Adrenal gland (tissue), 12 donors: ENCODE measurements around the gene KRT6C. TPM values are rescaled to one million over a fixed set of nuclear protein-coding genes. Genes with fewer than 3 reads are reported as not detected.
A peak's percentile ranks its signal among the peaks of the same experiment; 100 is the strongest.

ENCODE experiments used
- DNase-seq, 7 donors: peaks; one replicate each; pipeline ENCODE4 v3.0.0-alpha.2; 2019 to 2020
- H3K27ac ChIP-seq, 5 donors: fragments of 200-600 bp; sonication (generic) in 4 of 5; 1 replicate in 3 of 5; 2 replicates in 2 of 5; pipeline versions ENCODE4 v1.5.1 to v1.8.0; 2016 to 2020; ENCODE audit warnings: mild to moderate bottlenecking in 1 of 5
- H3K27me3 ChIP-seq: fragments of 200-600 bp; 2 replicates; pipeline ENCODE4 v1.8.0; 2021
- H3K36me3 ChIP-seq, 2 donors: fragments of 200-600 bp; replicated peaks in 1 of 2; 1 replicate in 1 of 2; 2 replicates in 1 of 2; pipeline versions ENCODE4 v1.5.1 to v1.8.0; 2018 to 2022
- H3K4me1 ChIP-seq, 2 donors: fragments of 200-600 bp; replicated peaks in 1 of 2; 1 replicate in 1 of 2; 2 replicates in 1 of 2; pipeline versions ENCODE4 v1.5.1 to v1.8.0; 2018 to 2021
- H3K4me3 ChIP-seq, 4 donors: fragments of 200-600 bp; sonication (generic) in 3 of 4; one replicate each; pipeline ENCODE4 v1.5.1; 2016 to 2018
- H3K9me3 ChIP-seq, 3 donors: fragments of 200-600 bp; sonication (generic) in 1 of 3; replicated peaks in 1 of 3; 1 replicate in 2 of 3; 2 replicates in 1 of 3; pipeline versions ENCODE4 v1.5.1 to v1.8.0; 2016 to 2021
- POLR2A ChIP-seq, 2 donors: fragments of 450-650 bp; IDR thresholded peaks; one replicate each; pipeline ENCODE4 v1.6.1; 2017; ENCODE audit warnings: antibody characterized with exemption in 2 of 2, mild to moderate bottlenecking in 2 of 2, moderate library complexity in 1 of 2
- WGBS, 4 donors: extraction: QIAGEN DNeasy Blood & Tissue Kit in 2 of 4; methylation state at CpG; one replicate each; pipeline versions ENCODE4 v1.1.5 to v1.1.7; 2013 to 2017; 5-methylcytosine and 5-hydroxymethylcytosine counted together
- intact Hi-C, 2 donors: fragments of 100-400 bp; cut with DNase I; formaldehyde crosslinking; loops; one replicate each; pipeline versions ENCODE4 v1.14.1 to v1.15.0; 2022 to 2023
- polyA plus RNA-seq, 3 donors: library from polyadenylated mRNA; stranded (reverse); fragments of 200-250 nt in 2 of 3; fragments of 350-450 nt in 1 of 3; fragmentation: Illumina TruSeq in 1 of 3; extraction: RNeasy Lipid Tissue Mini Kit (QIAGEN cat#74804) in 1 of 3; gene quantifications; one replicate each; pipeline ENCODE4 v1.2.3, GENCODE V29; 2013 to 2014
- total RNA-seq, 9 donors: library from RNA; depleted of rRNA in 4 of 9; stranded (reverse); fragments of >200 nt in 4 of 9; fragments of 120-200 nt in 1 of 9; fragmentation: NEBNext Ultra II Directional in 1 of 9; extraction: Animal tissue kit (Norgen Biotek cat#: 25700) in 1 of 9; gene quantifications; one replicate each; pipeline versions ENCODE4 v1.1.0 to v1.2.4, GENCODE V29; 2013 to 2023
- TF ChIP-seq, protein P1 (sequence below), 6 experiments: fragments of 450-650 bp in 4 of 6; fragments of 200-600 bp in 2 of 6; sonication (generic) in 1 of 6; IDR thresholded peaks; 1 replicate in 5 of 6; 2 replicates in 1 of 6; pipeline versions ENCODE4 v1.5.1 to v1.8.0; 2016 to 2021; ENCODE audit warnings: antibody characterized with exemption in 6 of 6, mild to moderate bottlenecking in 2 of 6, moderate library complexity in 1 of 6
- donor health status: healthy with polysubstance abuse.
- donor health status: Bipolar disorder and iron deficiency.
- donor health status: DM: yes; HTN: yes; CAD: no.
- donor health status: DM: no; HTN: no; CAD: no.
- donor health status: DM: no; HTN: no; CAD: no.
- donor health status: DM: yes; HTN: yes; CAD: no.

The KRT6C gene
- total and polyA plus RNA-seq, 12 donors: 0.17 to 0.28 TPM; not detected in 10

GRCh38 chr12:52464897-52465296 lies 8.7 kb downstream of the KRT6C start:
- peaks cover 9% of the 10 kb centered on the region for H3K27me3 ChIP-seq
- no peaks in the 10 kb centered on the region for H3K36me3 ChIP-seq
- no peak for DNase-seq
- WGBS, 4 donors: 34 to 49% (median 41%) methylated on average over 2 of the region's 2 CpGs
- H3K27ac ChIP-seq: no peak overlapping the region
- intact Hi-C loops: no loop called here
- H3K4me3 ChIP-seq: no peak overlapping the region
- no peaks in the 10 kb centered on the region for H3K4me1 ChIP-seq
- no peaks in the 10 kb centered on the region for H3K9me3 ChIP-seq
- no peak for TF ChIP-seq POLR2A (IDR thresholded peaks at IDR 0.05)
- TF ChIP-seq, protein P1, sequence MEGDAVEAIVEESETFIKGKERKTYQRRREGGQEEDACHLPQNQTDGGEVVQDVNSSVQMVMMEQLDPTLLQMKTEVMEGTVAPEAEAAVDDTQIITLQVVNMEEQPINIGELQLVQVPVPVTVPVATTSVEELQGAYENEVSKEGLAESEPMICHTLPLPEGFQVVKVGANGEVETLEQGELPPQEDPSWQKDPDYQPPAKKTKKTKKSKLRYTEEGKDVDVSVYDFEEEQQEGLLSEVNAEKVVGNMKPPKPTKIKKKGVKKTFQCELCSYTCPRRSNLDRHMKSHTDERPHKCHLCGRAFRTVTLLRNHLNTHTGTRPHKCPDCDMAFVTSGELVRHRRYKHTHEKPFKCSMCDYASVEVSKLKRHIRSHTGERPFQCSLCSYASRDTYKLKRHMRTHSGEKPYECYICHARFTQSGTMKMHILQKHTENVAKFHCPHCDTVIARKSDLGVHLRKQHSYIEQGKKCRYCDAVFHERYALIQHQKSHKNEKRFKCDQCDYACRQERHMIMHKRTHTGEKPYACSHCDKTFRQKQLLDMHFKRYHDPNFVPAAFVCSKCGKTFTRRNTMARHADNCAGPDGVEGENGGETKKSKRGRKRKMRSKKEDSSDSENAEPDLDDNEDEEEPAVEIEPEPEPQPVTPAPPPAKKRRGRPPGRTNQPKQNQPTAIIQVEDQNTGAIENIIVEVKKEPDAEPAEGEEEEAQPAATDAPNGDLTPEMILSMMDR (IDR thresholded peaks at IDR 0.05): no peak

DNA sequence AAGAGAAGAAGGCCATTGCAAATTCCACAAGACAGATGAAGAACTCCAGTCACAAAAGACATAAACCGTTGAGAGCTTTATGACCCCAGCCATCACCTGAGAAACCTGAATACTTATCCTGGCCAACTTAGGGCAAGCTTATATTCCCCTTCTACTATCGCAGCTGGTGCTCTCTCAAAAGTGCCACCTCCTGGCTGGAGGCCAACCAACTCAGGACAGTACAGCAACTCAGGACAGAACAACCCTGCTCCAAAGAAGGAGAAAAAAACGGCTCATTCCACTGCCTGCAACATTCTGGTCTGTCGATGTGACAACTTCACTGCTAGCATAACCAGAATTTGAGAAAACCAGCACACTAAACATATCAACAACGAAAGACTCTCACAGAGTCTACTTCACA lies 11.9 kb downstream of the KRT6C start:
- TF ChIP-seq, protein P1 (IDR thresholded peaks at IDR 0.05): no peak
- TF ChIP-seq POLR2A (IDR thresholded peaks at IDR 0.05): no peak

DNA sequence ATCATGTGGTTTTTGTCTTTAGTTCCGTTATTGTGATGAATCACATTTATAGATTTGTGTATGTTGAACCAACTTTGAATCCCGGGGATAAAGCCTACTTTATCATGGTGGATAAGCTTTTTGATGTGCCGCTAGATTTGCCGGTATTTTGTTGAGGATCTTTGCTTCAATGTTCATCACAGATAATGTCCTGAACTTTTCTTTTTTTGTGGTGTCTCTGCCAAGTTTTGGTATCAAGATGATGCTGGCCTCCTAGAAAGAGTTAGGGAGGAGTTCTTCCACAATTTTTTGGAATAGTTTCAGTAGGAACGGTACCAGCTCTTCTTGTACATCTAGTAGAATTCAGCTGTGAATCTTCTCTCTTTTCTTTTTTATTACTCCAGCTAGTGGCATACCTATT lies 14.7 kb downstream of the KRT6C start:
- Histone ChIP-seq H3K4me1 (no peaks in the 10 kb centered on the region), H3K9me3 (no peaks in the 10 kb centered on the region), H3K27me3 (peaks cover 9% of the 10 kb centered on the region), H3K27ac (no peak overlapping the region), H3K36me3 (no peaks in the 10 kb centered on the region), H3K4me3 (no peak overlapping the region)
- intact Hi-C loops: no loop called here
- DNase-seq: no peak
- WGBS, 4 donors: 79 to 87% (median 84%) methylated on average over 5 of the region's 5 CpGs
- TF ChIP-seq POLR2A (IDR thresholded peaks at IDR 0.05): no peak
- TF ChIP-seq, protein P1 (IDR thresholded peaks at IDR 0.05): no peak

More for the DNA sequence above, 11.9 kb downstream of the KRT6C start:
- Histone ChIP-seq H3K4me3 (no peak overlapping the region), H3K4me1 (no peaks in the 10 kb centered on the region), H3K9me3 (no peaks in the 10 kb centered on the region), H3K27ac (no peak overlapping the region), H3K36me3 (no peaks in the 10 kb centered on the region), H3K27me3 (peaks cover 9% of the 10 kb centered on the region)
- DNase-seq: peak in 1 of 7 donors; percentile 15
- intact Hi-C loops: no loop called here
- 59 to 65% (median 62%) methylated on average over 5 of the region's 5 CpGs for WGBS, 4 donors

DNA sequence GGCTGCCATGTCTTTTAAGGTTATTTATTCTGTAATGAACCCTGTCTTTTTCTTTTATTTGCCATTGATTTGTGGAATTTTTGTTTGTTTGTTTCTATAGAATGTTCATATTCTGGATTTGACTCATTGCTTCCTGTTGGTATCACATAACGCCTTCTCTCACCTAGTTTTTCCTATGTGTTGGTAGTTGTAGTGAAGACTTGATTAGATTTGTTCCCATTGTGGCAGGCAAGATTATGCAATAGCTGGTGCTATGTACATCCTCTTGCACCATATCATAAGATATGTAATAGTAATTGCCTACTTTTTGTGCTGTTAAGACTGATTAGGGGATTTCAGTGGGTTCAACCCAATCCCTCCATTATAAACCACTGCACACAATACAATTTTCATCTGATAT lies 17.8 kb downstream of the KRT6C start:
- no peak for DNase-seq
- WGBS, 4 donors: 68 to 93% (median 84%) methylated on average over 1 of the region's 1 CpG
- intact Hi-C loops: no loop called here

More for the DNA sequence above, 17.8 kb downstream of the KRT6C start:
- Histone ChIP-seq H3K27me3 (peaks cover 6% of the 10 kb centered on the region), H3K9me3 (no peaks in the 10 kb centered on the region), H3K27ac (no peak overlapping the region), H3K4me3 (no peak overlapping the region), H3K4me1 (no peaks in the 10 kb centered on the region), H3K36me3 (no peaks in the 10 kb centered on the region)
- TF ChIP-seq, protein P1 (IDR thresholded peaks at IDR 0.05): no peak
- no peak for TF ChIP-seq POLR2A (IDR thresholded peaks at IDR 0.05)
